Kidney (tissue), 14 donors: ENCODE measurements around the gene RADIL. TPM values are rescaled to one million over a fixed set of nuclear protein-coding genes. Genes with fewer than 3 reads are reported as not detected.

Source experiments
- DNase-seq, 5 donors: peaks; one replicate each; pipeline ENCODE4 v3.0.0-alpha.2; 2013 to 2020
- FAIRE-seq: peaks from 2 replicates; lab custom pipeline; 2012; peaks lifted over from hg19 to GRCh38; lab: Jason Lieb, UNC
- H3K27ac ChIP-seq, 2 donors: one replicate each; pipeline ENCODE4 v1.7.0; 2013; ENCODE audit warnings: low read depth in 2 of 2, low read length in 2 of 2, inconsistent platforms in 1 of 2
- H3K27me3 ChIP-seq: one replicate; pipeline ENCODE4 v1.7.1; 2013; ENCODE audit warnings: low read length, inconsistent platforms; ENCODE audit not compliant: control insufficient read depth, insufficient read depth
- H3K36me3 ChIP-seq, 3 donors: one replicate each; pipeline versions ENCODE4 v1.7.0 to v1.7.1; 2013; ENCODE audit warnings: low read length in 3 of 3, control low read depth in 1 of 3, inconsistent platforms in 1 of 3; ENCODE audit not compliant: insufficient read depth in 3 of 3, control insufficient read depth in 2 of 3
- H3K4me1 ChIP-seq, 3 donors: one replicate each; pipeline versions ENCODE4 v1.7.0 to v1.7.1; 2013; ENCODE audit warnings: low read length in 3 of 3, inconsistent platforms in 1 of 3, low read depth in 1 of 3; ENCODE audit not compliant: control insufficient read depth in 2 of 3, insufficient read depth in 2 of 3
- H3K4me3 ChIP-seq, 3 donors: one replicate each; pipeline versions ENCODE4 v1.7.0 to v1.8.1; 2013; ENCODE audit warnings: low read length in 3 of 3, control low read depth in 1 of 3, inconsistent platforms in 1 of 3
- H3K9ac ChIP-seq, 3 donors: one replicate each; pipeline versions ENCODE4 v1.7.0 to v1.7.1; 2013; ENCODE audit warnings: low read length in 3 of 3, control low read depth in 1 of 3, inconsistent platforms in 1 of 3
- H3K9me3 ChIP-seq, 3 donors: one replicate each; pipeline versions ENCODE4 v1.7.0 to v1.7.1; 2013; ENCODE audit warnings: low read length in 3 of 3, control low read depth in 1 of 3, inconsistent platforms in 1 of 3; ENCODE audit not compliant: control insufficient read depth in 2 of 3, insufficient read depth in 1 of 3
- CTCF ChIP-seq: IDR thresholded peaks from 3 replicates; pipeline ENCODE4 v1.5.1; 2012; ENCODE audit warnings: mild to moderate bottlenecking, moderate library complexity, borderline replicate concordance; ENCODE audit not compliant: insufficient read depth; ENCODE audit errors: extremely low read depth
- intact Hi-C: fragments of 100-400 bp; cut with DNase I; formaldehyde crosslinking; loops from one replicate; pipeline ENCODE4 v1.11.1; 2022
- polyA plus RNA-seq: library from polyadenylated mRNA; stranded (reverse); fragments of 350-450 nt; fragmentation: Illumina TruSeq; extraction: RNeasy Lipid Tissue Mini Kit (QIAGEN cat#74804); gene quantifications from one replicate; pipeline ENCODE4 v1.2.3, GENCODE V29; 2014; ENCODE audit warnings: low read depth, low replicate concordance; ENCODE audit not compliant: insufficient read depth
- total RNA-seq: library from RNA; stranded (reverse); fragmentation: NEBNext Ultra II Directional; extraction: Animal tissue kit (Norgen Biotek cat#: 25700); gene quantifications from one replicate; pipeline ENCODE4 v1.2.1, GENCODE V29; 2021
- donor health status: control.
- donor health status: control.
- donor health status: control.
- donor health status: control.
- donor health status: control.
- donor health status: DM: yes; HTN: yes; CAD: no.
- donor health status: Normal renal cell carcinoma (clear cell type).

Gene RADIL
- total and polyA plus RNA-seq, 2 donors from 2014 or later = 1.0 to 1.7 TPM

GRCh38 chr7:4781366-4782069 is 102.0 kb downstream of the RADIL start:
- no peak for TF ChIP-seq CTCF
- Histone ChIP-seq H3K9ac (no peak overlapping the region), H3K9me3 (no peaks in the 10 kb centered on the region), H3K4me3 (no peak overlapping the region), H3K4me1 (peaks cover 0 to 6% (median 5%) of the 10 kb centered on the region in 3 donors), H3K27me3 (no peaks in the 10 kb centered on the region), H3K27ac (no peak overlapping the region), H3K36me3 (peaks cover 0 to 13% (median 8%) of the 10 kb centered on the region in 3 donors)
- intact Hi-C loops = loop anchor here (10.0 kb wide), 1 partner anchor 303 kb away; no protein-coding TSS in a partner anchor
- DNase-seq = no peak
- FAIRE-seq = no peak

- H3K27me3 ChIP-seq = no peaks in the 10 kb centered on the region
- no peak for TF ChIP-seq CTCF
- H3K36me3 ChIP-seq = peaks cover 0 to 12% (median 8%) of the 10 kb centered on the region in 3 donors
- no peak overlapping the region for H3K4me3 ChIP-seq
- no peak overlapping the region for H3K9ac ChIP-seq
- no peak overlapping the region for H3K27ac ChIP-seq
- FAIRE-seq = peak; percentile 99
- no peak for DNase-seq
- H3K4me1 ChIP-seq = peaks cover 0 to 12% (median 7%) of the 10 kb centered on the region in 3 donors
- intact Hi-C loops = no loop called here
- H3K9me3 ChIP-seq = no peaks in the 10 kb centered on the region
Observed at GRCh38 chr7:4779118-4779517, 104.4 kb downstream of the RADIL start.

GRCh38 chr7:4775848-4776623 is 107.5 kb downstream of the RADIL start:
- intact Hi-C loops = no loop called here
- Histone ChIP-seq H3K4me3 (peak overlapping the region; percentile 90 to 94 (median 92)), H3K27ac (peak overlapping the region; percentile 81 to 83), H3K9me3 (no peaks in the 10 kb centered on the region), H3K4me1 (peaks cover 0 to 13% (median 7%) of the 10 kb centered on the region in 3 donors), H3K36me3 (peaks cover 0 to 4% (median 0%) of the 10 kb centered on the region in 3 donors), H3K9ac (peak overlapping the region; percentile 77 to 97 (median 91)), H3K27me3 (no peaks in the 10 kb centered on the region)
- no peak for FAIRE-seq
- no peak for TF ChIP-seq CTCF
- peak in 2 of 5 donors; percentile 34 to 59 for DNase-seq
